NCI-H69 (cell line): ENCODE results near the gene STRADA.

Experiments used
- DNase-seq: peaks from one replicate; lab custom pipeline; 2025; lab: John Stamatoyannopoulos, UW

Gene STRADA, protein sequence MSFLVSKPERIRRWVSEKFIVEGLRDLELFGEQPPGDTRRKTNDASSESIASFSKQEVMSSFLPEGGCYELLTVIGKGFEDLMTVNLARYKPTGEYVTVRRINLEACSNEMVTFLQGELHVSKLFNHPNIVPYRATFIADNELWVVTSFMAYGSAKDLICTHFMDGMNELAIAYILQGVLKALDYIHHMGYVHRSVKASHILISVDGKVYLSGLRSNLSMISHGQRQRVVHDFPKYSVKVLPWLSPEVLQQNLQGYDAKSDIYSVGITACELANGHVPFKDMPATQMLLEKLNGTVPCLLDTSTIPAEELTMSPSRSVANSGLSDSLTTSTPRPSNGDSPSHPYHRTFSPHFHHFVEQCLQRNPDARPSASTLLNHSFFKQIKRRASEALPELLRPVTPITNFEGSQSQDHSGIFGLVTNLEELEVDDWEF

GRCh38 chr17:63741408-63742173, at the start of gene STRADA:
Gene STRADA (minus strand): TSS chr17:63741799. CDS start chr17:63728369, 13,430 bp downstream.
- DNase-seq = peak; percentile 100

GRCh38 chr17:63790057-63790456, 48.5 kb upstream of the STRADA start:
- no peak for DNase-seq

DNA sequence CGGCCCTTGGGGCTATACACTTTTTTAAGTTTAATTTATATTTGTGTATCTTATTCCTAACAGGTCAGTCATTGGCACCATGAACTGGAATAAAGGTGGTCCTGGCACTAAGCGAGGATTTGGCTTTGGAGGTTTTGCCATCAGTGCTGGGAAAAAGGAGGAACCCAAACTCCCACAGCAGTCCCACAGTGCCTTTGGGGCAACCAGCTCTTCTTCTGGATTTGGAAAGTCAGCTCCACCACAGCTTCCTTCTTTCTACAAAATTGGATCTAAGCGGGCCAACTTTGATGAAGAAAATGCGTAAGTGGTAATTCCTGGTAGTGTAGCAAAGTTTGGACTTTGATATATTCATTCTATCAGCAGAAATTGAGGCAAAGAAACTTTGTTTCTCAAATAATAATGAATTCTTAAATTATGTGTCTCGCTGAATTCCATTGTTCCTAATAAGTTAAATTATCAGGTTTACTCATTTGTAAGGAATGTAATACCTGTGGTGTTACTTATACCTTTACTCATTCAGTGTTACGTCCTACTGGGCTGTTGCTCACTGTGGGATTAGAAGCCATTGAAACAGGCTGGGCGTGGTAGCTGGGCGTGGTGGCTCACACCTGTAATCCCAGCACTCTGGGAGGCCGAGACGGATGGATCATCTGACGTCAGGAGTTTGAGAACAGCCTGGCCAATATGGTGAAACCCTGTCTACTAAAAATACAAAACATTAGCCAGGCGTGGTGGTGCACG, 45.5 kb upstream of the STRADA start:
- DNase-seq = no peak

- DNase-seq = no peak
These were observed 44.5 kb upstream of the STRADA start for GRCh38 chr17:63786117-63786516.

DNA sequence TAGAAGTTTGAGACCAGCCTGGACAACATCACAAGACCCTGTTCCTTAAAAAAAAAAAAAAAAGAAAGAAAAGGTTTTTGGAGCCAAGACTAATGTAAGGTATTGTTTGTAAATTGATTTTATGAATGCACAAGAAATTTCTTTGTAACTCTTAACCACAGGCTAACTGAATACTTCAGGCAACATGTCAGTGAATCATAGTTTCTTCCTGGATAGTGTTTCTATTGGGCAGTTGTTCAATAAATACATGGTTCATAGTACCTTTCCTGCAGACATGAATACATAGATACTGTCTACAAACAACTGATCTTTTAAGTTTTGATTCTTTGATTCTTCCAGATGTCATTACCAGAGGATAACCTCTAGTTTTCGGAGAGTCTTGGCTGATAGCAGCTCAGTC, 44.0 kb upstream of the STRADA start:
- no peak for DNase-seq

GRCh38 chr17:63783522-63783921, 41.9 kb upstream of the STRADA start:
- no peak for DNase-seq

GRCh38 chr17:63780928-63781327, 39.3 kb upstream of the STRADA start:
- DNase-seq = no peak

DNA sequence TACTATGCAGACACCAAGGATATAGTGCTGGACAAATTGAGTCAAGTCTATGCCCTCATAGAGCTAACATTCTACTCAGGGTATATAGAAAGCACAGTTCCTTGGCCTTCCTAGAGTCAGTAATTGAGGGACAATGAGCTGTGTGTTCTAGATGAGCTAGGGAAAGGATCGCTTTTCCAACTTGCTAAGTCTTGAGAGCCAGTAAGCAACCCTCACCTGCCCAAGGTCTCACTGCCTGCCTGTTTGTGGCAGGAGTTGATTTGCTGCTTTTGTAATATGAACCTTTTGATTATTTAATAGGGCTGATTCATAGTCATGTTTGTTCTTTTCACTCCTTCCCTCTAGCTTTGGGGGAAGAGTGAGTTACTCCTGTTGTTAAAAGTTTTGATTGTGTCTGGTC, 38.9 kb upstream of the STRADA start:
- peak; percentile 30 for DNase-seq

- DNase-seq = peak; percentile 18
These were observed 33.8 kb upstream of the STRADA start for GRCh38 chr17:63775420-63775819.

DNA sequence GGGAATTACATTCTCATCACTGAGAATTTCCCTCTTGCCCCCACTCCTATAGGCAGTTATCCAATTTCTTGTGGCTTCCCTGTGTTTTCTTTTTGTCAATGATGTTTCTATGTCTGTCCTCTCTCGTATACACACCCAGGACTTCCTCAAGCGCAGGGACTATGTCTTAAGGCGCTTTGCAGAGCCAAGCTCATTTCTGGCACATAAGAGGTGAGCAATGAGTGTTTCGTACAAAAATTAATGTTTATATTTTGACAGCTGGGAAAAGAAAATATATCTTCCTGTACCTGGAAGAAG, 33.3 kb upstream of the STRADA start:
- peak; percentile 23 for DNase-seq

DNA sequence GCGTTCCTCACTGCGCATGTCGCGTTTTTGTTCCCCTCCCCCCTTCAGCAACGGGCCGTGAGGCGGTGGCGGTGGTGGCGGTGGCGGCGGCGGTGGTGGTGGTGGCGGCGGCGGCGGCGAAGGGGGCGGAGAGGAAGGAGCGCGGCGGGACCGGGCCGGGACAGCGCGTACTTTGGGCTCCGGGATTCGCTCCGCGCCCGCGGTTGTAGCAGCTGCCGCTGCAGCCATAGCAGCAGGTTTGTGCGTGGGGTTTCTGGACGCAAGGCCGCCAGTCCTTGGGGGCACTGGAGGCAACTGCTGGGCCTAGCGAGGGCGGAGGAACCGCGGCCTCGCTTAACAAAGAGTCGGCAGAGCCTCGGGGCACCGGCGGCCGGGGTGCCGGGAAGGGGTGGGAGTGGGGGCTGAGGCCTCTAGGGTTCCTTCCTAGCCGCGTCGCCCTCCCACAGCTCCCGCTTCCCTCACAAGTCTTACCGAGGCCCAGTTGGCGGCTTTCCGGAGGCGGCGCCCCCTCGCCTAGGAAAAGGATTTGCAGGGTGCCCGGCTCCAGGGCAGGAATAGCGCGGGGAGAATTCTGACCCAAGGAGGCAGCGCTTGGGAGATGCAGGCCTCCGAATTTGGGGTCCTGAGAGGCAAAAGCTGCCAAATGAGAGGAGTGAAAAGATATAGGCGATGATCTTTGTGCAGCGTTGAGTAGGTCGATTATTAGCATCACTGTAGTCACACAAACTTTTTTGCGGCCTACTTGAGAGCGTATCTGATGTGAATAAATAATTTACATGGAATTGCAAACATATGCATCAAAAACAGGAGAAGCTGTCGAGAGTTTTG, 32.8 kb upstream of the STRADA start, which contains the start of gene DDX42:
DDX42 (plus strand) TSS at position 30 of the 828 bp plus-strand sequence. CDS start 12,880 bp downstream, outside the sequence.
- peak; percentile 79 for DNase-seq

DNA sequence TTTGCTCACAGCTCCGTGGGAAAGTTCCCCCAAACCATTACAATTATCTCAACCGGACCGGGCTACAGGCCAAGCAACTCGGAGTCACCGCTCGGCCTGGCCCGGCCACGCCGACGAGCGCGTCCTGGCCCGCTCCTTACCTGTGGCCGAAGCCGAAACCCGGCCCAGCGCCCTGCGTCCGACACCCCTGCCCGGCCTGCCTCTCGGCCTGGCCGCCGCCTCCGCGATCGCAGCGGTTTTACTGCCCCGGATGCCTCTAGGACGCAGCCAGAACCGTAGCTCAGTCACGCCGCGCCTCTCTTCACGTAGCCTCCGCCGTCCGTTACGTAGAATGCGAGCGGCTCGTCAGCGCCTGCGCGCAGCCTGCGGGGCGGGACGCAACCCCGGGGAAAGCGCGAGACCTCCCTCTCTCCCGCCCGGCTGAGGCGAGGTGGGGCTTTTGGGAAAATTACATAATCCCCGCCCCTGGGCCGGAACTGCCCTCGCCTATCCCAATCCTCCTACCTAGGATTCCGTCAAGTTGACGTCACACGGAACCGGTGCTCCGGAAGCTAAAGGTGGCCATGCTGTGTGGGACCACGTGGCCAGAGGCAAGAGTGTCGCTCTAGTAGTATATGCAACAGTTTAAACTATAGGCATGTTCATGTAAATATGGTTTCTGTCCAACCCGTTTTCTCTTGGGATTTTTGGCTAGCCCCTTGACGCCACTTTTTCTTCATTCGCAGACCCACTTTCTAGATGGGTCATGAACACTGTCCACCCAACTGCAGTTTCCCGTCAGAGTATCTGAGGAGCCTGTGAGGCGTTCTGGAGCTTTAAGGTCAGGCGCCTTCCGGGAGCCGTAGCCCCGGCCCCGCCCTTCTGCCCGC, 31.9 kb upstream of the STRADA start, which contains the start of gene CCDC47:
CCDC47 (minus strand) TSS at position 326 of the 869 bp plus-strand sequence. CDS start 7,422 bp downstream, outside the sequence.
- peak; percentile 100 for DNase-seq

GRCh38 chr17:63772801-63773271, 31.2 kb upstream of the STRADA start:
- peak; percentile 48 for DNase-seq

DNA sequence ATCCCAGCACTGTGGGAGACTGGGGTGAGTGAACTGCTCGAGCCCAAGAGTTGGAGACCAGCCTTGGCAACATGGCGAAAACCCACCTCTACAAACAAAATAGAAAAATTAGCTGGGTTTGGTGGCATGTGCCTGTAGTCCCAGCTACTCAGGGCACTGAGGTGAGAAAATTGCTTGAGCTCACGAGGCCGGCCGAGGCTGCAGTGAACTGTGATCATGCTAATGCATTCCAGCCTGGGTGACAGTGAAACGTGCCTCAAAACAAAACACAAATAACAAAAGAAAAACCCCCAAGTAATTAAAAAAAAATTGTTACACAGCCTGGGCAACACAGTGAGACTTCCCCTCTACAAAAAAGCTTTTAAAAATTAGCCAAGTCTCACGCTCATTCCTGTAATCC, 26.8 kb upstream of the STRADA start:
- DNase-seq = no peak

DNA sequence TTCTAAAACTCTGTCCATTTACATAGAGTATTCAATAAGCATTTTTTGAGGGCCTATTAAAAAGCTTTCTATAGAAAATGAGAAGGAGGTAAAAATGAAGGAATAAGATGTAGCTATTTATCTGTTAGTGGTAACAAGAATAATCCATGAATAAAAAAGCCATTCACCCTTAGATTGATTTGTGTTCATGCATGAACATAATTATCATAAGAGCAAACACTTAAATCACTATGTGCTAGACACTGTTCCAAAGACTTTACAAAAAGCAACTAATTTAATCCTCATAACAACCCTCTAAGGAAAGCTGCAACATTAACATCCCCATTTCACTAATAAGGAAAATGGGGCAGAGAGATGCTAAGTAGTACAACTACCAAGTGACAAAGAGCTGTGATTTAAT, 25.2 kb upstream of the STRADA start:
- DNase-seq = peak; percentile 28

GRCh38 chr17:63764716-63765115, 23.1 kb upstream of the STRADA start:
- no peak for DNase-seq

- no peak for DNase-seq
These were observed 20.8 kb upstream of the STRADA start for GRCh38 chr17:63762161-63763078.

GRCh38 chr17:63760771-63761539, 19.4 kb upstream of the STRADA start:
- no peak for DNase-seq
